Measurements from ENCODE around the gene RBM10. TPM values are rescaled to one million over a fixed set of nuclear protein-coding genes. Genes with fewer than 3 reads are reported as not detected.

Gene RBM10
- total RNA-seq, 1 donor from 2014 or later, result 52.4 TPM

GRCh38 chrX:47186096-47186740, 41.2 kb downstream of the RBM10 start:
- H3K27ac ChIP-seq, result no peak overlapping the region
- no peak for TF ChIP-seq CTCF (IDR thresholded peaks at IDR 0.05)
- H3K9me3 ChIP-seq, result no peaks in the 10 kb centered on the region
- intact Hi-C loops (cut with DNase I), result no loop called here
- no peak overlapping the region for H3K4me3 ChIP-seq
- H3K27me3 ChIP-seq, result no peaks in the 10 kb centered on the region
- no peaks in the 10 kb centered on the region for H3K4me1 ChIP-seq
- H3K36me3 ChIP-seq, result peaks cover 17 to 33% of the 10 kb centered on the region in 2 donors
- no peak for DNase-seq (ENCODE audit: low spot score in 2 of 2)

GRCh38 chrX:47187106-47187677, 42.2 kb downstream of the RBM10 start:
- H3K4me1 ChIP-seq, result no peaks in the 10 kb centered on the region
- DNase-seq (ENCODE audit: low spot score in 2 of 2), result no peak
- H3K27me3 ChIP-seq, result no peaks in the 10 kb centered on the region
- H3K27ac ChIP-seq, result no peak overlapping the region
- peaks cover 7 to 23% of the 10 kb centered on the region in 2 donors for H3K36me3 ChIP-seq
- no peak overlapping the region for H3K4me3 ChIP-seq
- intact Hi-C loops (cut with DNase I), result no loop called here
- TF ChIP-seq CTCF (IDR thresholded peaks at IDR 0.05), result no peak
- H3K9me3 ChIP-seq, result no peaks in the 10 kb centered on the region

GRCh38 chrX:47189906-47190305, 44.9 kb downstream of the RBM10 start:
- no peak for TF ChIP-seq CTCF (IDR thresholded peaks at IDR 0.05)
- no peak for DNase-seq (ENCODE audit: low spot score in 2 of 2)
- Histone ChIP-seq H3K4me1 (peaks cover 0 to 6% of the 10 kb centered on the region in 2 donors), H3K36me3 (peaks cover 0 to 12% of the 10 kb centered on the region in 2 donors), H3K4me3 (no peak overlapping the region), H3K9me3 (no peaks in the 10 kb centered on the region), H3K27ac (no peak overlapping the region), H3K27me3 (no peaks in the 10 kb centered on the region)
- intact Hi-C loops (cut with DNase I), result loop anchor here (2.0 to 10.0 kb wide), 5 partner anchors 42 to 465 kb away; partner anchors contain the start of genes ELK1, NDUFB11, RBM10 and USP11

GRCh38 chrX:47190445-47191269, 45.6 kb downstream of the RBM10 start:
- intact Hi-C loops (cut with DNase I), result loop anchor here (2.0 to 10.0 kb wide), 5 partner anchors 42 to 464 kb away; partner anchors contain the start of genes ELK1, NDUFB11, RBM10 and USP11
- no peak overlapping the region for H3K27ac ChIP-seq
- H3K36me3 ChIP-seq, result peaks cover 0 to 4% of the 10 kb centered on the region in 2 donors
- H3K4me1 ChIP-seq, result peaks cover 3 to 12% of the 10 kb centered on the region in 2 donors
- no peaks in the 10 kb centered on the region for H3K27me3 ChIP-seq
- H3K4me3 ChIP-seq, result peak overlapping the region; percentile 53 to 61
- TF ChIP-seq CTCF (IDR thresholded peaks at IDR 0.05), result no peak
- H3K9me3 ChIP-seq, result no peaks in the 10 kb centered on the region
- peak; percentile 48 to 90 for DNase-seq (ENCODE audit: low spot score in 2 of 2)

- no peak for TF ChIP-seq CTCF (IDR thresholded peaks at IDR 0.05)
- Histone ChIP-seq H3K36me3 (no peaks in the 10 kb centered on the region), H3K27ac (no peak overlapping the region), H3K27me3 (no peaks in the 10 kb centered on the region), H3K9me3 (no peaks in the 10 kb centered on the region), H3K4me3 (peak overlapping the region; percentile 53 to 61), H3K4me1 (peaks cover 9 to 19% of the 10 kb centered on the region in 2 donors)
- no peak for DNase-seq (ENCODE audit: low spot score in 2 of 2)
- intact Hi-C loops (cut with DNase I), result loop anchor here (2.0 to 10.0 kb wide), 5 partner anchors 41 to 463 kb away; partner anchors contain the start of genes ELK1, NDUFB11, RBM10 and USP11
Measured at GRCh38 chrX:47191331-47191730, 46.3 kb downstream of the RBM10 start.

Measured in ascending aorta (tissue), 2 donors.